NCI-H1048 (cell line): ENCODE measurements around the gene GABARAPL2.

Source experiments
- DNase-seq: peaks from one replicate; lab custom pipeline; 2025; lab: John Stamatoyannopoulos, UW

Gene GABARAPL2

GRCh38 chr16:75555213-75555706 lies 10.9 kb upstream of the GABARAPL2 start:
- DNase-seq = peak; percentile 25

GRCh38 chr16:75555707-75556430 lies 10.3 kb upstream of the GABARAPL2 start, which contains the start of gene TMEM231:
TMEM231 (minus strand) TSS chr16:75556252; CDS start chr16:75556209, 43 bp downstream.
- DNase-seq = peak; percentile 68

GRCh38 chr16:75556431-75556950 lies 9.7 kb upstream of the GABARAPL2 start:
- DNase-seq = no peak

GRCh38 chr16:75558846-75559401 lies 7.3 kb upstream of the GABARAPL2 start:
- no peak for DNase-seq

- DNase-seq = no peak
These were observed 6.4 kb upstream of the GABARAPL2 start for GRCh38 chr16:75559564-75560372.

- DNase-seq = no peak
These were observed 539 bp upstream of the GABARAPL2 start for GRCh38 chr16:75565640-75566039.

- DNase-seq = no peak
These were observed 628 bp downstream of the GABARAPL2 start for GRCh38 chr16:75566758-75567255.

- no peak for DNase-seq
These were observed 1.7 kb downstream of the GABARAPL2 start for GRCh38 chr16:75567911-75568310.

GRCh38 chr16:75570396-75571065 lies 4.4 kb downstream of the GABARAPL2 start:
- DNase-seq = no peak

- DNase-seq = no peak
These were observed 6.8 kb downstream of the GABARAPL2 start for GRCh38 chr16:75572864-75573542.

GRCh38 chr16:75573955-75574354 lies 7.8 kb downstream of the GABARAPL2 start:
- no peak for DNase-seq

- DNase-seq = no peak
These were observed 9.8 kb downstream of the GABARAPL2 start for GRCh38 chr16:75575958-75576357.

- no peak for DNase-seq
These were observed 10.2 kb downstream of the GABARAPL2 start for GRCh38 chr16:75576384-75576811.

GRCh38 chr16:75578212-75578611 lies 12.0 kb downstream of the GABARAPL2 start:
- DNase-seq = no peak

- DNase-seq = no peak
These were observed 12.5 kb downstream of the GABARAPL2 start for GRCh38 chr16:75578725-75579124.

GRCh38 chr16:75579281-75579834 lies 13.2 kb downstream of the GABARAPL2 start:
- DNase-seq = no peak

- no peak for DNase-seq
These were observed 17.9 kb downstream of the GABARAPL2 start for GRCh38 chr16:75584108-75584507.

GRCh38 chr16:75588716-75589115 lies 22.5 kb downstream of the GABARAPL2 start:
- no peak for DNase-seq

GRCh38 chr16:75589306-75589705 lies 23.1 kb downstream of the GABARAPL2 start:
- no peak for DNase-seq

- no peak for DNase-seq
These were observed 25.0 kb downstream of the GABARAPL2 start for GRCh38 chr16:75590920-75591843.
